Measurements from ENCODE around the gene RNASEH1. TPM values are rescaled to one million over a fixed set of nuclear protein-coding genes. Genes with fewer than 3 reads are reported as not detected.

The RNASEH1 gene
- total RNA-seq, 1 donor from 2014 or later = 22.5 TPM

GRCh38 chr2:3603536-3604206 is 45.5 kb upstream of the RNASEH1 start:
- TF ChIP-seq CTCF (IDR thresholded peaks at IDR 0.05; ENCODE audit: unreplicated experiment) = no peak
- H3K27me3 Mint-ChIP-seq (ENCODE audit: low read depth) = peaks cover 3% of the 10 kb centered on the region
- no peaks in the 10 kb centered on the region for H3K4me1 Mint-ChIP-seq
- H3K27ac Mint-ChIP-seq = no peak overlapping the region
- no peak overlapping the region for H3K4me3 Mint-ChIP-seq
- H3K36me3 Mint-ChIP-seq = no peaks in the 10 kb centered on the region
- no peak for DNase-seq (ENCODE audit: low spot score in 2 of 2, unreplicated experiment in 2 of 2)
- no peaks in the 10 kb centered on the region for H3K9me3 Mint-ChIP-seq

- H3K27me3 Mint-ChIP-seq (ENCODE audit: low read depth) = peaks cover 6% of the 10 kb centered on the region
- H3K4me3 Mint-ChIP-seq = no peak overlapping the region
- no peak for DNase-seq (ENCODE audit: low spot score in 2 of 2, unreplicated experiment in 2 of 2)
- no peak for TF ChIP-seq CTCF (IDR thresholded peaks at IDR 0.05; ENCODE audit: unreplicated experiment)
- H3K27ac Mint-ChIP-seq = no peak overlapping the region
- no peaks in the 10 kb centered on the region for H3K4me1 Mint-ChIP-seq
- no peaks in the 10 kb centered on the region for H3K36me3 Mint-ChIP-seq
- no peaks in the 10 kb centered on the region for H3K9me3 Mint-ChIP-seq
Measured at GRCh38 chr2:3602553-3603339, 44.6 kb upstream of the RNASEH1 start.

GRCh38 chr2:3601561-3602271 is 43.6 kb upstream of the RNASEH1 start:
- Mint-ChIP-seq H3K36me3 (no peaks in the 10 kb centered on the region), H3K9me3 (no peaks in the 10 kb centered on the region), H3K4me1 (peaks cover 7% of the 10 kb centered on the region), H3K4me3 (no peak overlapping the region), H3K27ac (no peak overlapping the region), H3K27me3 (ENCODE audit: low read depth) (peaks cover 6% of the 10 kb centered on the region)
- no peak for TF ChIP-seq CTCF (IDR thresholded peaks at IDR 0.05; ENCODE audit: unreplicated experiment)
- no peak for DNase-seq (ENCODE audit: low spot score in 2 of 2, unreplicated experiment in 2 of 2)

- TF ChIP-seq CTCF (IDR thresholded peaks at IDR 0.05; ENCODE audit: unreplicated experiment) = no peak
- Mint-ChIP-seq H3K4me3 (no peak overlapping the region), H3K36me3 (no peaks in the 10 kb centered on the region), H3K27me3 (ENCODE audit: low read depth) (peaks cover 6% of the 10 kb centered on the region), H3K9me3 (no peaks in the 10 kb centered on the region), H3K27ac (no peak overlapping the region), H3K4me1 (peaks cover 7% of the 10 kb centered on the region)
- no peak for DNase-seq (ENCODE audit: low spot score in 2 of 2, unreplicated experiment in 2 of 2)
Measured at GRCh38 chr2:3600256-3600855, 42.2 kb upstream of the RNASEH1 start.

GRCh38 chr2:3598912-3599854 is 41.0 kb upstream of the RNASEH1 start:
- H3K27me3 Mint-ChIP-seq (ENCODE audit: low read depth) = peaks cover 6% of the 10 kb centered on the region
- no peak overlapping the region for H3K4me3 Mint-ChIP-seq
- no peak overlapping the region for H3K27ac Mint-ChIP-seq
- H3K4me1 Mint-ChIP-seq = peaks cover 15% of the 10 kb centered on the region
- no peak for DNase-seq (ENCODE audit: low spot score in 2 of 2, unreplicated experiment in 2 of 2)
- no peaks in the 10 kb centered on the region for H3K9me3 Mint-ChIP-seq
- no peak for TF ChIP-seq CTCF (IDR thresholded peaks at IDR 0.05; ENCODE audit: unreplicated experiment)
- H3K36me3 Mint-ChIP-seq = no peaks in the 10 kb centered on the region

Data from mesothelial cell of epicardium (in vitro differentiated cells).